ENCODE results near the gene ATP2C1. TPM values are rescaled to one million over a fixed set of nuclear protein-coding genes. Genes with fewer than 3 reads are reported as not detected.

ATP2C1 gene
- total RNA-seq, 1 donor from 2014 or later: 102 TPM

DNA sequence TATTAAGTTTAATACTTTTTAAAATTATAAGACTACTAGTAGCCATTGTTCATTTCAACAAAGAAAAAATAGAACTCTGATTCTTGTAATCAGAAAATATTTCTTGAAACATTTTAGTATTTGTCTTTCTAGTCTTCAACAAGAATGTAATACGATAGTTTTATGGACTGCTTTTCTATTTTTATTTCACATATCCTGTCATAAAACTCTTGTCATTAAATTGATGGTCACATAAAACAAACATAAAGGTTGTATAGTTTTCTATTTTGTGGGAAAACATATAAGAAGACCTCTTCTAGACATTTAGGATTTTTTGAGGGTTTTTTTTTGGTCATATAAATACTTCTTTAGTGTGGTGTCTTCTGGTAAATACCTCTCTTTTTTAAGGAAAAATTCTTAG, 62.4 kb downstream of the ATP2C1 start:
- H3K36me3 Mint-ChIP-seq (ENCODE audit: low read depth, unreplicated experiment): peaks cover 5% of the 10 kb centered on the region
- DNase-seq (ENCODE audit: low spot score): no peak
- H3K9me3 Mint-ChIP-seq (ENCODE audit: unreplicated experiment): no peaks in the 10 kb centered on the region
- TF ChIP-seq, protein P1, sequence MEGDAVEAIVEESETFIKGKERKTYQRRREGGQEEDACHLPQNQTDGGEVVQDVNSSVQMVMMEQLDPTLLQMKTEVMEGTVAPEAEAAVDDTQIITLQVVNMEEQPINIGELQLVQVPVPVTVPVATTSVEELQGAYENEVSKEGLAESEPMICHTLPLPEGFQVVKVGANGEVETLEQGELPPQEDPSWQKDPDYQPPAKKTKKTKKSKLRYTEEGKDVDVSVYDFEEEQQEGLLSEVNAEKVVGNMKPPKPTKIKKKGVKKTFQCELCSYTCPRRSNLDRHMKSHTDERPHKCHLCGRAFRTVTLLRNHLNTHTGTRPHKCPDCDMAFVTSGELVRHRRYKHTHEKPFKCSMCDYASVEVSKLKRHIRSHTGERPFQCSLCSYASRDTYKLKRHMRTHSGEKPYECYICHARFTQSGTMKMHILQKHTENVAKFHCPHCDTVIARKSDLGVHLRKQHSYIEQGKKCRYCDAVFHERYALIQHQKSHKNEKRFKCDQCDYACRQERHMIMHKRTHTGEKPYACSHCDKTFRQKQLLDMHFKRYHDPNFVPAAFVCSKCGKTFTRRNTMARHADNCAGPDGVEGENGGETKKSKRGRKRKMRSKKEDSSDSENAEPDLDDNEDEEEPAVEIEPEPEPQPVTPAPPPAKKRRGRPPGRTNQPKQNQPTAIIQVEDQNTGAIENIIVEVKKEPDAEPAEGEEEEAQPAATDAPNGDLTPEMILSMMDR (IDR thresholded peaks at IDR 0.05; ENCODE audit: unreplicated experiment): no peak
- no peak overlapping the region for H3K4me3 Mint-ChIP-seq (ENCODE audit: unreplicated experiment)
- H3K27me3 Mint-ChIP-seq (ENCODE audit: unreplicated experiment): no peaks in the 10 kb centered on the region
- no peak overlapping the region for H3K27ac Mint-ChIP-seq (ENCODE audit: unreplicated experiment)
- no peaks in the 10 kb centered on the region for H3K4me1 Mint-ChIP-seq (ENCODE audit: unreplicated experiment)

DNA sequence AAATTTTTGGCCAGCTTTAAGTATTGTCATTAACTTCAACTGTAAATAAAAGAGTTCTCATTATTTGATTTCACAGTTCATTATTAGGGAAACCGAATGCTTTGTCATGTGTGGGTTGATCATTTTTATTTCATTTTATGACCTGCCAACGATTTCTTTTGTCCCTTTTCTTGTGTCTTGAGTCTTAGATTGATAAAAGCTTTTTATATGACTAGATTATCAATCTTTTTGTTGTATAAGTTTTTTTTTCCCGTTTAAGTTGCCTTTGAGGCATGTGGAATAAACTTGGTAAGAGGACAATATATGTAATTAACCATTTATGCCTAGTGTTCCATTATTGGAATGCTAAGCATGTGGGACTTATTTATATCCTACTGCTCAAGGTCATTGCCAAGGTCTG, 62.8 kb downstream of the ATP2C1 start:
- H3K9me3 Mint-ChIP-seq (ENCODE audit: unreplicated experiment): no peaks in the 10 kb centered on the region
- H3K27ac Mint-ChIP-seq (ENCODE audit: unreplicated experiment): no peak overlapping the region
- TF ChIP-seq, protein P1 (IDR thresholded peaks at IDR 0.05; ENCODE audit: unreplicated experiment): no peak
- no peak overlapping the region for H3K4me3 Mint-ChIP-seq (ENCODE audit: unreplicated experiment)
- peaks cover 5% of the 10 kb centered on the region for H3K36me3 Mint-ChIP-seq (ENCODE audit: low read depth, unreplicated experiment)
- H3K27me3 Mint-ChIP-seq (ENCODE audit: unreplicated experiment): no peaks in the 10 kb centered on the region
- DNase-seq (ENCODE audit: low spot score): no peak
- no peaks in the 10 kb centered on the region for H3K4me1 Mint-ChIP-seq (ENCODE audit: unreplicated experiment)

DNA sequence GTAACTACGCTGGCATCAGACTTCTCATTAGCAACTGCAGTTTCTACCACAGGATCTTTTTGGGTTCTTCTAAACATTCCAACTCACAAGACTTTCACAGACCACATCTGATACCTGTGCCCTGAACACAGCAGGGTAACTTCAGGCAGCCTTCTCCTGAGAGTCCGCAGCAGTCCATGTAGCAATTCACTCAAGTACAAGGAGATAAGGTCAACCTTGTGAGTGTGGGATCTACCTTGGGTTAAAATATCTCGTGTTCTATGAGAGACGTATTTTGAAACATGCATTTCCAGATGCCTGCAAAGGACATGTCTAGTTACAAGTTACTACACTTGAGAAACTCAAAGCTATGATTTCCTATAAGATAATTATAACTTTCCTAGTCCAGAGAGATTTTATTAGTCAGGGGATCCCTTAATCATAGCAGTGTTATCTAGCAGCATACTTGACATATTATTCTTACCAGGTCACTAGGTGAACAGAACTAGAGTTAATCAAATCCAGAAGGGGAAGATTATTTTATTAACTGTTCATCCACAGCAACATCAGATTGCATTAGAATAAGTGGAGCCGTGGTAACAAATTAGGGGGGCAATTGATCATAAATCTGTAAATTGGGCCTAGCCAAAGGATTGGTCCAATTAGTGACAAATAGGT, 66.4 kb downstream of the ATP2C1 start:
- TF ChIP-seq, protein P1 (IDR thresholded peaks at IDR 0.05; ENCODE audit: unreplicated experiment): no peak
- H3K4me1 Mint-ChIP-seq (ENCODE audit: unreplicated experiment): no peaks in the 10 kb centered on the region
- H3K27ac Mint-ChIP-seq (ENCODE audit: unreplicated experiment): no peak overlapping the region
- no peaks in the 10 kb centered on the region for H3K27me3 Mint-ChIP-seq (ENCODE audit: unreplicated experiment)
- no peak overlapping the region for H3K4me3 Mint-ChIP-seq (ENCODE audit: unreplicated experiment)
- no peaks in the 10 kb centered on the region for H3K9me3 Mint-ChIP-seq (ENCODE audit: unreplicated experiment)
- no peak for DNase-seq (ENCODE audit: low spot score)
- H3K36me3 Mint-ChIP-seq (ENCODE audit: low read depth, unreplicated experiment): peaks cover 9% of the 10 kb centered on the region

DNA sequence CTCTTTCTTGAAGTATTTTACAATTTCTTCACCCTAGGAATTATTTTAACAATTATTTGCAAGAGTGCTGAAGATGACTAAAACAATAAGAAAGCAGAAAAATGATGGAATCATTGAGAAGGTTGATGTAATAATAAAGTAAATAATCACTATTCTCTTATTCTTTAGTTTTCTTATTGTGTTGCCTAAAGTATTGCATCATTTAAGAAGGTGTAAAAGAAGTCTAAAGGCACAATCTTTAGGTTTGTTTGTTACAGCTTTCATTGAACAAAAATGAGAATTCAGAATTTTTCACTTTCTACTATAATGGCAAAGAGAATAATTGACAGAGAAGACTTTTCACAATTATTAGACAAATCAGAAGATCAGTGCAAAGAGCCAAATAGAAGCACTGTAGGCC, 67.6 kb downstream of the ATP2C1 start:
- DNase-seq (ENCODE audit: low spot score): no peak
- Mint-ChIP-seq H3K4me3 (ENCODE audit: unreplicated experiment) (no peak overlapping the region), H3K4me1 (ENCODE audit: unreplicated experiment) (no peaks in the 10 kb centered on the region), H3K36me3 (ENCODE audit: low read depth, unreplicated experiment) (peaks cover 10% of the 10 kb centered on the region), H3K9me3 (ENCODE audit: unreplicated experiment) (no peaks in the 10 kb centered on the region), H3K27me3 (ENCODE audit: unreplicated experiment) (no peaks in the 10 kb centered on the region), H3K27ac (ENCODE audit: unreplicated experiment) (no peak overlapping the region)
- TF ChIP-seq, protein P1 (IDR thresholded peaks at IDR 0.05; ENCODE audit: unreplicated experiment): no peak

DNA sequence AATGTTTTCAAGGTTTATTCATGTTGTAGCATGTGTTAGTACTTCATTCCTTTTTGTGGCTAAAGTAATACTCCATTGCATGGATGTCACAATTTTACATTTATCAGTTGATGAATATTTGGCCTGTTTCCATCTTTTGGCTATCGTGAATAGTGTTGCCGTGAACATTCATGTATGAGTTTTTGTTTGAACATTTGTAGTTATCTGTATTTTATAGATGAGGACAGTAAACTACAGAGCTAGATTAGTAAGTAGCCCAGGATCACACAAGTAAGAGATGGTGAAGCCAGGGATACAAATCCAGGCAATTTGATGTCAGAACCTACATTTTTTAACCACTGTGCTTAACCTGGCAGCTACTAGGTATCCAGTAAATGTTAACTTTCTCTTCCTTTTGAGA, 69.6 kb downstream of the ATP2C1 start:
- Mint-ChIP-seq H3K9me3 (ENCODE audit: unreplicated experiment) (no peaks in the 10 kb centered on the region), H3K27me3 (ENCODE audit: unreplicated experiment) (no peaks in the 10 kb centered on the region), H3K4me3 (ENCODE audit: unreplicated experiment) (no peak overlapping the region), H3K27ac (ENCODE audit: unreplicated experiment) (no peak overlapping the region), H3K36me3 (ENCODE audit: low read depth, unreplicated experiment) (peaks cover 19% of the 10 kb centered on the region), H3K4me1 (ENCODE audit: unreplicated experiment) (no peaks in the 10 kb centered on the region)
- TF ChIP-seq, protein P1 (IDR thresholded peaks at IDR 0.05; ENCODE audit: unreplicated experiment): no peak
- no peak for DNase-seq (ENCODE audit: low spot score)
